Brain pericyte (primary cell): Measurements from ENCODE around the gene EVC2.

Source experiments
- DNase-seq: peaks from one replicate; pipeline ENCODE4 v3.0.0-alpha.2; 2012; ENCODE audit warnings: low read depth, low spot score

EVC2 gene

DNA sequence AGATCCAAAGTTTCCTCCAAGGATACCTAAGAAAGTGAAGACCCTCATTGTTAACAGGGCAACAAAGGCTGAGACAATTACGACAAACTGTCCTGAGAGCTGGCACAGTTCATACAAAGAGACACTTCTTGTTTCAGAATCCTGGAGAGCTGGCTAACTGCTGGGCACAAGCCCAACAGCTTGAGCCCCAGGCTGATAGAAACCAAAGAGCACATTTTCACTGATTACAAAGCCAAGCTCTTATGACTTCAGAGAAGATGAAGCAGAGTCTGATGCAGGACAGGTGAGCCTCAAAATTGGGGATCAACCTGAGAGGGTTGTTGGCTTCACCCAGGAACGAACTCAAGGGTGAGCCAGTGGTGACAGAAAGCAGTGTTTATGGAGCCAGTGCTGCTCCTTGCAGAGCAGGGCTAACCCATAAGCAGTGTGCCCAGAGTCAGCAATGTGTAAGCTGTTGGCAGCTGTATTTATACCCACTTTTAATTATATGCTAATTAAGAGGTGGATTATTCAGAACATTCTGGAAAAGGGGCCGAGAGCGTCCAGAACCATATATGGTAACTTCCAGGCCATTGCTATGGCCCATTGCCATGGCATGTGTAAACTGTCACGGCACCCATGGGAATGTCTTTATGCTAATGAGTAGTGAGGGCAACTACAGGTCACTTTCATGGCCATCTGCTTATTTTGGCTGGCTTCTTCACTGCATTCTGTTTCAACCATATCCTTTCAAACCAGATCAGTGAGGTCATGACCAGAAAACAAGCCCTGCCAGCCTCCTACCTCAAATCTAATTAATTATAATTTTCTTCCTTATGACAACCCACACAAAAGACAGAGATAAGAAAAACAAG lies 183.7 kb downstream of the EVC2 start:
- DNase-seq, result no peak

DNA sequence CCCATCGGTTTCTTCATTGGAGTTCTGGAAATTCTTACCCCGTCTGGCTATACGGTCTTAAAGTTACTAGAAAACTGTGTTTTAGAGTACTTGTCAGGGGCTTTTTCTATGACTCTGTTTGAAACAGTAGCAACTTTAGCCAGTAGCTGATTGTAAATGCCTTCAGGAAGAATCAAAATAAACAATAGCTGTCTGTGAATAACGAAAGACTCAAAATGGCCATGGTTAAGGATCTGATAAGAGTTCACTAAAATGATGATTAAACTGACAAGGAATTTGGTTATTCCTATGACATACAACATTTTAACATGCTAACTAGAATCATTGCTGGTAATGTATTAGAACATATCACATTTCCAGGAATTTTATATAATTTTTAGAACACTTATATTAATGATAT lies 191.0 kb downstream of the EVC2 start:
- no peak for DNase-seq

DNA sequence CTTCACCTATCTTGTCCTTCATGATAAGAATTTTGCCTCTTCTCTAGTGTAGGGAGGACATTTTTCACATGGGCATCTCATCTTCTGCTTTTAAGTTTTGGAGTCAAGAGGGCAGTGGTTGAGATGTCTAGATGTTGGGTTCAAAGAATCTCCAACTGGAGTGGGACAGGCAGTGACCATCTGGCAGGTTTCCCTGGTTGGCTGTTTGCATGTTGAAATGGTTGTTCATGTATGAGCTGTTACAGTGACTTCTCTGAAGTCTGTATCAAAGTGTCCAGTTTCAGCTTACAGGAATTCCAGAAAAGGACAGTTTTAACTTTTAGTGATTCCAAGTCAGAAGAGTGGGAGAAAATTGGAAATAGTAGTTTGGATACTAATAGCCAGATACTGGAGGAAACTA lies 192.7 kb downstream of the EVC2 start:
- no peak for DNase-seq
